ENCODE results near the gene HMGCS2.

DNA sequence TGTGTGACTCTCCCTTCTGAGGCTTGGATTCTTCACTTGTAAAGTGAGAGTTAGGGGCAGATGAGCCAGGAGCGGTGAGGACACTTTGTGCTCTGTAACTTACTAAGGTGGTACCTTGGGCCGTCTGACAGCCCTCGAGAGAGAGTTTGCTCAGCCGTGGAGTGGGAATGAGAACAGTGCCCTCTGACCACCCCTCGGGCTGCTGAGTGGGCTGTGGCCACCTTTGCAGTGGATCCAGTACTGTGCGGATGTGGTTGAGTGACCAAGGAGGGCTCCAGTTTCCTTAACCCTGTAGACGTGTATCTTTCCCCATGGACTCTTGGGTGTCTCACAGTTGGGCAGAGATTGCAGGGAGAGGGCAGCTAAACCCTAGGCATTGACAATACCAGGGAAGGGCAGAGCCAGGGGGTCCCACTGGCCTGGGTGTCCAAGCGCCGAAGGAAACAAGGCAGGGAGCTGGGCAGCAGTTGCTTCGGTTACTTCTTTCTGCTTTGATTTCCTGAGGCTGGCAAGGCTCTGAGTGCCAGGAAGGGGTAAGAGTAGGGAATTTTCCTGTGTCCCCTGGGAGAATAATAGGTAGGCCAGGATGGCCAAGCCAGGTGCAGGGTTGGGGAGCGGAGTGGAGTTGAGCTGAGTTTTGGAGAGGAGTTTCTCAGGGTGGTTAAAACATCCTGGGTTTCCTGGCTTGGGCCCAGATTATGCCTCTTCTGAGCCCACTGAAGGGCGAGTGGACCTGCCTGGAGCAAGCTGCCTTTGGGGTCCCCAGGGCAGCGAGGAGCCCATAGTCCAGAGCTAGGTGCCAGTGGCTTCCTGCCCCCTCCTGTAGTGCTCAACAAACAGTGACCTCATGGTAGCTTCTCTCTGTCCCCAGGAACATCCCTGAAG, 27.6 kb downstream of the HMGCS2 start:
- TF ChIP-seq, protein P1, sequence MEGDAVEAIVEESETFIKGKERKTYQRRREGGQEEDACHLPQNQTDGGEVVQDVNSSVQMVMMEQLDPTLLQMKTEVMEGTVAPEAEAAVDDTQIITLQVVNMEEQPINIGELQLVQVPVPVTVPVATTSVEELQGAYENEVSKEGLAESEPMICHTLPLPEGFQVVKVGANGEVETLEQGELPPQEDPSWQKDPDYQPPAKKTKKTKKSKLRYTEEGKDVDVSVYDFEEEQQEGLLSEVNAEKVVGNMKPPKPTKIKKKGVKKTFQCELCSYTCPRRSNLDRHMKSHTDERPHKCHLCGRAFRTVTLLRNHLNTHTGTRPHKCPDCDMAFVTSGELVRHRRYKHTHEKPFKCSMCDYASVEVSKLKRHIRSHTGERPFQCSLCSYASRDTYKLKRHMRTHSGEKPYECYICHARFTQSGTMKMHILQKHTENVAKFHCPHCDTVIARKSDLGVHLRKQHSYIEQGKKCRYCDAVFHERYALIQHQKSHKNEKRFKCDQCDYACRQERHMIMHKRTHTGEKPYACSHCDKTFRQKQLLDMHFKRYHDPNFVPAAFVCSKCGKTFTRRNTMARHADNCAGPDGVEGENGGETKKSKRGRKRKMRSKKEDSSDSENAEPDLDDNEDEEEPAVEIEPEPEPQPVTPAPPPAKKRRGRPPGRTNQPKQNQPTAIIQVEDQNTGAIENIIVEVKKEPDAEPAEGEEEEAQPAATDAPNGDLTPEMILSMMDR (IDR thresholded peaks at IDR 0.05 in 8 of 11, conservative IDR thresholded peaks at IDR 0.05 in 3 of 11): no peak
- TF ChIP-seq POLR2A (IDR thresholded peaks at IDR 0.05): no peak
- no peak for TF ChIP-seq POLR2AphosphoS5 (IDR thresholded peaks at IDR 0.05)

All from spleen (tissue), 7 donors.